ENCODE measurements around the gene BTBD9.

GRCh38 chr6:38281126-38281525 is 358.6 kb downstream of the BTBD9 start:
- TF ChIP-seq CTCF (IDR thresholded peaks at IDR 0.05; ENCODE audit: borderline replicate concordance, extremely low read depth, low read length, poor library complexity, severe bottlenecking) (no peak), EZH2 (IDR thresholded peaks at IDR 0.05; ENCODE audit: borderline replicate concordance, low read depth, low read length, severe bottlenecking) (no peak)

Measured in DND-41 (cell line).